HS-5 (cell line): ENCODE results near the gene GPR25.
A peak's percentile ranks its signal among the peaks of the same experiment; 100 is the strongest.
"Not testable (repeated sequence)": the region's sequence is repeated elsewhere in the genome, so short reads cannot be mapped to it uniquely, and the experiment has no call there.

Experiments used
- DNase-seq: peaks from one replicate; pipeline ENCODE4 v3.0.0-alpha.2; 2012; ENCODE audit warnings: low read depth

Gene GPR25

DNA sequence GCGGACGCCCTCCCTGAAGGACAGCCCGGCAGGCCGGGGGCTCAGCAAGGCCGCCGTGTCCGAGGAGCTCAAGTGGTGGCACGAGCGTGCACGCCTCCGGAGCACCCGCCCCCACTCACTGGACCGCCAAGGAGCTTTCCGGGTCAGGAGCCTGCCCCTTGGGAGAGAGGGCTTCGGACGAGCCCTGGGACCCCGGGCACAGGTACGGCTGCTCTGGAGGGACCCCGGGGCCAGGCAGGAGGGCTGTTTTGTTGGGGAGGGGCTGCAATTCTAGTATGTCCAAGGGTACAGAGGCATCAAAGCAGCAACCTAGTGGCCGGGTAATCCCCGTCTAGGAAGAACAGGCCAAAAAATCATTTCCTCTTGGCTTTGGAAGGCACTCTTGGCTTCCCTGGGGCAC is 39.2 kb downstream of the GPR25 start:
- DNase-seq, result not testable (repeated sequence)

DNA sequence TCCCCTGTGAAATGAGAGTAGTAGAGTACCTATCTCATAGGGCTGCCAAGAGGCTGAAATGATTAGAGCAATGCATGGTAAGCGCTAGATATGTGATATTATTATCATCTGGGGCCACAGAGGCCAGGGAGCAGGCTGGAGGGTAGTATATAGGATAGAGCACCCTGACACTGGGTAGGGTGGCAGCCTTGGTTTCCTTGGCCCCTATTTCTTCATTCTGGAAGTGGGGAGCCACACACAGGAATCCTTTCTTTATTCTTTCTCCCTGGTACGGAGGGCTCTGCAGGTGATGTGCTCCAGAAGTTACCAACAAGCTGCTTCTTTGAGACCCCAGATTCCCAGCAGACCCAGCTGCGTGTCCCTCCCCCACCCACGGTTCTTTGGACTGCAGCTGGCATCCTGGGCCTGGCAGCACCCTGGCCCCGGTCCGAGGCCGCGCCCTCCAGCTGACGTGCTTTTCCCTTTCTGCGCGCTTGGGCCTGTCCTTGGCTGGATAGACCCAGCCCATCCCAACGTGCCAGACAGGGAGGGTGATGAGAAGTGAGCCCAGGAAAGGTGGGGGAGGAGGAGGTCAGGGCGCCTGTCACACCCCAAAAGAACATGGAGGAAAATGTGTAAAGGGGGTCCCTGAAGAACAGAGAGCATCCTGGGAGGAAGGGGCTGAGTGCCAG is 40.1 kb downstream of the GPR25 start:
- DNase-seq, result no peak

DNA sequence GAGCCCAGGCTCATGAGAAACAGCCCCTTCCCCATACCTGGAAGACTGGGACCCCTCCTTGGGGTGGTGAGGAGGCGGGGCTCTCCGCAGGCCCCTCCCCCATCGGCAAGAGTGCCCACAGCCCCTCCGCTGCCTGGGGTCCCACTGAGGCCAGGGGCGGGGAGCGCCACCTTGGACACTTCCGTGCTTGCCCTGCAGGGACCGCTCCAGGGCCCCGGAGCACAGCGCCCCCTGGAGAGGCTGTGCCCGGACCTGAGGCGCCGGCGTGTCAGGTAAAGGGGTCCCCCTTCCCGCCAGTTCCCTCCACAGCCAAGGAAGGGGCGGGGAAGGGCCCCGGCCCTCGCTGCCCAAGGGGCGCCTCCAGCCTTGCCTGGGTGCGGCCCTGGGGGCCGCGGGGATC is 43.4 kb downstream of the GPR25 start:
- no peak for DNase-seq

DNA sequence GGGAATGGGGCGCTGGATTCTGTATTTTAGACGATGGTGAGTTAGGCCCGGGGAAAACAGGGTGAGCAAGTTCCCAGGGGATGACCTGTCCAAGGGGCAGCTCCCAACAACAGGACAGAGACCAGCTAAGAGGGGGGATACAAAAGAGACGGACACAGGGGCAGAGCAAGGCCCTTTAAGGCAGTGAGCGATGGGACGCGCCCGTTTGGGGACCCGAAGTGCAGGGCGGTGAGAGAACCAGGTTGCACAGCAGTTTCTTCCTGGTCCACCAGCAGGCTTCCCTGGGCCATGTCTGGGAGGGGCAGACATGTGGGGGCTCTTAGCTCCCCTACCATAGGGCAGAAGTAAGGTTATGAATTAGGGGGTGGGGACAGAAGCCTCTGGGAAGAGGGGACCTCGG is 43.9 kb downstream of the GPR25 start:
- no peak for DNase-seq

DNA sequence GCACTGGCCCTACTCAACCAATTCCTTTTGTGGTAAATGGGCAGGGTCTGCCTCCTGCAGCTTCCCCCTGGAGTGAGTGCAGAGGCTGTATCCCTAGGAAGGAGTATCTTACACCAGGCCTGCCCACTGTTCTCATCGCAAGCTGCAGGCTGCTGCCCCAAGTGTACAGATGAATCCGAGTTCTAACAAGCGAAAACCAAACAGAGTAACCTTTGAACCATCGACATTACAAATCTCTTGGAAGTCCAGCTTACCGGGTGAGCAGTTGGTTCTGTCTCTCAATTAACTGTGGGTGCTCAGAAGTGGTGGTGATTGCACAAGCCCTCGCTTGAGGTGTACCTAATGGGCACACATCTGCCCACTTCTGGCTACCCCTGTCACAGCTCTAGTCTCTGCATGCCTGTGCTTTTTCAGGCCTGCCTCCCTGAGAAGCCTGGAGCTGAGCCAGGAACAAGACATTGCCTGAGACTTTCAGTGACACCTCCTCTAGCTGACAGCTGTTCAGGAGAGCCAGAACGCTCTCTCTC is 44.6 kb downstream of the GPR25 start:
- DNase-seq, result no peak

DNA sequence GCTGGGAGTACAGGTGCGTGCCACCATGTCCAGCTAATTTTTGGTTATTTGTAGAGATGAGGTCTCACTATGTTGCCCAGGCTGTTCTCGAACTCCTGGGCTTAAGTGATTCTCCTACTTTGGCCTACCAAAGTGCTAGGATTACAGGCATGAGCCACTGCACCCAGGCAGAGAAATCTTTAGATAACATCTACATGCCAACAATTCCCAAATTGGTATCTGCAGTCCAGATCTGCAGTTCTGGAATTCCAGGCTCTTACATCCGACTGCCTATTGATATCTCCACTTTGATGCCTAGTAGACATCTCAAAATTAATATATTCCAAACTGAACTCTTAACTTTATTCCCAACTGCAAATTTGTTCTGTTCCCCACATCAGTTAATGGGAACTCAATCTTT is 45.2 kb downstream of the GPR25 start:
- no peak for DNase-seq

DNA sequence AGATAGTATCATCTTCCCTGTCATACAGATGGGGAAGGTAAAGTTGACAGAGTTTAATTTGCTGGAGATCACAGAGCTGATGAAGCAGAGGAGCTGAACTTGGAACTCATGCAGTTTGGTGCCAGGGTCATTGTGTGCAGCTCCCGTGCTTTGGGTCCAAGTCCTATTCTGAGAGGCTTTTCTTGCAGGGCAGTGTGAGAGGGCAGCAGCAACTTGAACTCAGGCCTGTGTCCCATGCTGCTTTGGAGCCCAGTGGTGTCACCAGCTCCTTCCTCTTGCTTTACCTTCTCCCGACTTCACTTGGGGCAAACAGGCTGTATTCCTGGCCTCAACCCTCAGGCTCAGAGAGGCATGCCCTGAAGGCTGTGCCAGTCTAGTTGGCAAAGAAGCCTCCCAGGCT is 46.6 kb downstream of the GPR25 start:
- DNase-seq, result no peak

DNA sequence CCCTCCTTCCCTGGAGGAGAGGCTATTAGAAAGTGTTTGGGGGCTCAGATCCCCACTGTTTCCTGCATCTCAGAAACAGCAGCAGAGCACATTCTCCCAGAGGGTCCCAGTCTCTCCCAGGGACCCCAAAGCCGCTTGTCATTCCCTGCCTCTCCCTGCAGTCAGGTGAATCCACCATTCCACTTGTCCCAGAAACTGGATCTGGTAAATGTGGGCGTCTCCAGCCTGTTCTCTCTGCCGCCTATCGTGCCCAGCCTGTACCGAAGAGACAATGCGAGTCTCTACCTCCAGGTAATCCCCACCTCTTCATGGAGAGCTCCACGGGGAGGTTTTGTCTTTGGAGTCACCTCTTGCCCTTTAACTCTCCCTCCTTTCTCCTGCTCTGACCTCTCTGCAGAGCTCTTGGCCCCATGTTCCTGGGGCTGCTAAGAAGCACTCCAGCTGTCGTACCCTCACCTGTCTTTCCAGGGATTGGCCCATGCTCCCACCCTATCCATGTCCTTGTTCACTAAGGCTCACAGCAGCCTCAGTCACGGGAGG is 48.9 kb downstream of the GPR25 start:
- no peak for DNase-seq

DNA sequence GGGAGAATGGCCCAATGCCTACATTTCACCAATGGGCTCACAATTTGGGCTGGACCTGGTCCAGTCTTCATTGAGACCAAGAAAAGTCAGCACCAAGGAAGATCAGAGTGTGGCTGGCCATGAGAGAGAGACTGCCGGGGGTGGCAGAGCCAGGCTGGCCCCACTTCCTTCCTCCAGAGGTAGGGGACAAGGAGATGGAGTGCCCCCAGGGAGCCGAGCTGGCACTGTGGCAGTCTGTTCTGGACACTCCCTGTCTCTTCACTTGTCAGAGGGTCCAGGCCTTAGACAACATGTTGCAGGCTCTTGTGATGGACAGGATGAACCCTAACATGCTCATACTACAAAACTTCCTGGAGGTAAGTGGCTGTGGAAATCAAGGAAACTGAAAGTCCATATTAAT is 49.6 kb downstream of the GPR25 start:
- no peak for DNase-seq

DNA sequence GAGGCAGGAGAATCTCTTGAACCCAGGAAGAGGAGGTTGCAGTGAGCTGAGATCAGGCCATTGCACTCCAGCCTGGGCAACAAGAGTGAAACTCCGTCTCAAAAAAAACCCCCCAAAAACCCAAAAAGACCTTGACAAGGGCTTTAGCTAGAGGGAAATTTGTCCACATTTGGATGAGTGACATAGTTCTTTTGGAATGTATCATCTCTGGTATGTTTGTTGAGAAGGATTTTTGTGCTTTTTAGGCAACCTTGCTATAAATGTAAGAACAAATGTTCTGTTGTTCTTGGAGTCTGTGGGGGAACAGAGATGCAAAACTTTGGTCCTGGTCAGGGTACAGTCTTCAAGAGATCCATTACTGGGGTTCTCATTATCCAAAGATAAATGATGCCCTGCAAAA is 50.8 kb downstream of the GPR25 start:
- peak; percentile 13 for DNase-seq
